ENCODE measurements around the gene RNF150.

DNA sequence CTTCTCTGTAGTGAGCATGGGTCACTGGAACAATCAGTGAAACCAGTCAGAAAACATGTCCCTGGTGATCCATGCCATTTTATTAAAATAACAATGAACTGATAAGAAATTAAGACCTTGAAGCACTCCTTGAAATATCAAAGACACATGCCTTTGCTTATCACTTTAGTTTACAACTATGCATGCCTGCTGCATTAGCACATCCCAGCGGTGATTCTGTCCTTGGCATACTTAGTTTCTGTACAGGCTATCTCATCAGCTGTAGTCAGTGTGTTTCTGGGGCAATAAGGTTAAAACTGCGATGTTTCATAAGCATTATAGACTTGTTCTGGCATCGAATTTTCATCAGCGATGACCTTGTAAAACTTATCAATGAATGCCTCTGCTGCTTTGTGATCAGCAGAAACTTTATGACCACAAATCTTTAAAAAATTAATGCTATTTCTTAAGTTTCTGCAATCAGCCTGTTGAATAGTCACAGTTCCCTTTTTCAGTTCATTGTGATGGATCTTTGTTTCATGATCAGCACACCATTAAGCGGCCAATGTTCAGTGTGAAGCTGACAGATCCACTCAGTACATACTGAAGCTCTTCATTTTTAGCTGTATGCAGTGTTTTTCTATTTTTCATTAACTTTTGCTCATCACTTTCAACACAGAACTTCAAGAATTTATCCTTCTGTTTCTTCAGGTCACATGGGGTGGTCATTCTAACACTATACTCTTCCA is 150.5 kb downstream of the RNF150 start:
- TF ChIP-seq CTCF (IDR thresholded peaks at IDR 0.05): no peak
- TF ChIP-seq EP300 (IDR thresholded peaks at IDR 0.05): no peak
- no peak for TF ChIP-seq POLR2A (IDR thresholded peaks at IDR 0.05)
